ENCODE data around the gene ASIC2.

ASIC2 gene

GRCh38 chr17:33269337-33270060 lies 23.6 kb downstream of the ASIC2 start:
- no peaks in the 10 kb centered on the region for H3K4me1 ChIP-seq (ENCODE audit: control insufficient read depth, low read length)
- no peaks in the 10 kb centered on the region for H3K9me2 ChIP-seq (replicated peaks; ENCODE audit: control insufficient read depth, low read length)
- H3K27me3 ChIP-seq (ENCODE audit: control insufficient read depth, low read length) = no peaks in the 10 kb centered on the region
- H3K4me2 ChIP-seq (ENCODE audit: low read length) = no peak overlapping the region
- TF ChIP-seq CTCF (IDR thresholded peaks at IDR 0.05; ENCODE audit: low read depth, low read length, poor library complexity, severe bottlenecking) (no peak), EZH2phosphoT487 (IDR thresholded peaks at IDR 0.05; ENCODE audit: borderline replicate concordance, low read length) (no peak)
- no peaks in the 10 kb centered on the region for H3K36me3 ChIP-seq (ENCODE audit: control insufficient read depth, low read length)
- H3F3A ChIP-seq (ENCODE audit: control insufficient read depth, insufficient read depth) = no peaks in the 10 kb centered on the region
- H3K27ac ChIP-seq (ENCODE audit: low read depth, low read length) = no peak overlapping the region
- no peak overlapping the region for H3K4me3 ChIP-seq (ENCODE audit: low read length)
- H3K9me3 ChIP-seq (ENCODE audit: control insufficient read depth, insufficient read depth, low read length) = no peaks in the 10 kb centered on the region
- no peaks in the 10 kb centered on the region for H3K79me2 ChIP-seq (ENCODE audit: control insufficient read depth, low read length)
- no peaks in the 10 kb centered on the region for H4K20me1 ChIP-seq (ENCODE audit: control insufficient read depth, insufficient read depth, low read depth, low read length)

GRCh38 chr17:33267851-33268548 lies 25.1 kb downstream of the ASIC2 start:
- H3F3A ChIP-seq (ENCODE audit: control insufficient read depth, insufficient read depth) = no peaks in the 10 kb centered on the region
- no peaks in the 10 kb centered on the region for H3K9me3 ChIP-seq (ENCODE audit: control insufficient read depth, insufficient read depth, low read length)
- no peaks in the 10 kb centered on the region for H3K27me3 ChIP-seq (ENCODE audit: control insufficient read depth, low read length)
- no peaks in the 10 kb centered on the region for H3K36me3 ChIP-seq (ENCODE audit: control insufficient read depth, low read length)
- H3K4me1 ChIP-seq (ENCODE audit: control insufficient read depth, low read length) = no peaks in the 10 kb centered on the region
- TF ChIP-seq EZH2phosphoT487 (IDR thresholded peaks at IDR 0.05; ENCODE audit: borderline replicate concordance, low read length) (no peak), CTCF (IDR thresholded peaks at IDR 0.05; ENCODE audit: low read depth, low read length, poor library complexity, severe bottlenecking) (no peak)
- no peaks in the 10 kb centered on the region for H3K9me2 ChIP-seq (replicated peaks; ENCODE audit: control insufficient read depth, low read length)
- H3K4me3 ChIP-seq (ENCODE audit: low read length) = no peak overlapping the region
- H3K4me2 ChIP-seq (ENCODE audit: low read length) = no peak overlapping the region
- H4K20me1 ChIP-seq (ENCODE audit: control insufficient read depth, insufficient read depth, low read depth, low read length) = no peaks in the 10 kb centered on the region
- H3K27ac ChIP-seq (ENCODE audit: low read depth, low read length) = no peak overlapping the region
- no peaks in the 10 kb centered on the region for H3K79me2 ChIP-seq (ENCODE audit: control insufficient read depth, low read length)

- no peaks in the 10 kb centered on the region for H3K4me1 ChIP-seq (ENCODE audit: control insufficient read depth, low read length)
- no peak for TF ChIP-seq EZH2phosphoT487 (IDR thresholded peaks at IDR 0.05; ENCODE audit: borderline replicate concordance, low read length)
- H3K9me2 ChIP-seq (replicated peaks; ENCODE audit: control insufficient read depth, low read length) = no peaks in the 10 kb centered on the region
- H3K79me2 ChIP-seq (ENCODE audit: control insufficient read depth, low read length) = no peaks in the 10 kb centered on the region
- no peak overlapping the region for H3K4me2 ChIP-seq (ENCODE audit: low read length)
- H3K4me3 ChIP-seq (ENCODE audit: low read length) = no peak overlapping the region
- H4K20me1 ChIP-seq (ENCODE audit: control insufficient read depth, insufficient read depth, low read depth, low read length) = no peaks in the 10 kb centered on the region
- no peaks in the 10 kb centered on the region for H3K27me3 ChIP-seq (ENCODE audit: control insufficient read depth, low read length)
- no peaks in the 10 kb centered on the region for H3K9me3 ChIP-seq (ENCODE audit: control insufficient read depth, insufficient read depth, low read length)
- H3K36me3 ChIP-seq (ENCODE audit: control insufficient read depth, low read length) = no peaks in the 10 kb centered on the region
- no peak overlapping the region for H3K27ac ChIP-seq (ENCODE audit: low read depth, low read length)
- H3F3A ChIP-seq (ENCODE audit: control insufficient read depth, insufficient read depth) = no peaks in the 10 kb centered on the region
Observed at GRCh38 chr17:33267271-33267790, 25.8 kb downstream of the ASIC2 start.

- no peaks in the 10 kb centered on the region for H3K4me1 ChIP-seq (ENCODE audit: control insufficient read depth, low read length)
- H3K4me2 ChIP-seq (ENCODE audit: low read length) = no peak overlapping the region
- H3K79me2 ChIP-seq (ENCODE audit: control insufficient read depth, low read length) = no peaks in the 10 kb centered on the region
- no peaks in the 10 kb centered on the region for H3F3A ChIP-seq (ENCODE audit: control insufficient read depth, insufficient read depth)
- no peaks in the 10 kb centered on the region for H3K9me3 ChIP-seq (ENCODE audit: control insufficient read depth, insufficient read depth, low read length)
- no peak for TF ChIP-seq EZH2phosphoT487 (IDR thresholded peaks at IDR 0.05; ENCODE audit: borderline replicate concordance, low read length)
- TF ChIP-seq CTCF (IDR thresholded peaks at IDR 0.05; ENCODE audit: low read depth, low read length, poor library complexity, severe bottlenecking) = no peak
- H3K27me3 ChIP-seq (ENCODE audit: control insufficient read depth, low read length) = no peaks in the 10 kb centered on the region
- no peaks in the 10 kb centered on the region for H3K9me2 ChIP-seq (replicated peaks; ENCODE audit: control insufficient read depth, low read length)
- H3K36me3 ChIP-seq (ENCODE audit: control insufficient read depth, low read length) = no peaks in the 10 kb centered on the region
- H3K27ac ChIP-seq (ENCODE audit: low read depth, low read length) = no peak overlapping the region
- no peak overlapping the region for H3K4me3 ChIP-seq (ENCODE audit: low read length)
- no peaks in the 10 kb centered on the region for H4K20me1 ChIP-seq (ENCODE audit: control insufficient read depth, insufficient read depth, low read depth, low read length)
Observed at GRCh38 chr17:33266611-33267010, 26.5 kb downstream of the ASIC2 start.
